NK-92 treated with Interleukin-12 subunit alpha and Interleukin-12 subunit beta, amount 100 ng/mL, for 24 hours (cell line): ENCODE results near the gene BDKRB1.
"Not testable (repeated sequence)": the region's sequence is repeated elsewhere in the genome, so short reads cannot be mapped to it uniquely, and the experiment has no call there.

Experiments used
- DNase-seq: peaks from one replicate; lab custom pipeline; 2025; lab: John Stamatoyannopoulos, UW

The BDKRB1 gene

DNA sequence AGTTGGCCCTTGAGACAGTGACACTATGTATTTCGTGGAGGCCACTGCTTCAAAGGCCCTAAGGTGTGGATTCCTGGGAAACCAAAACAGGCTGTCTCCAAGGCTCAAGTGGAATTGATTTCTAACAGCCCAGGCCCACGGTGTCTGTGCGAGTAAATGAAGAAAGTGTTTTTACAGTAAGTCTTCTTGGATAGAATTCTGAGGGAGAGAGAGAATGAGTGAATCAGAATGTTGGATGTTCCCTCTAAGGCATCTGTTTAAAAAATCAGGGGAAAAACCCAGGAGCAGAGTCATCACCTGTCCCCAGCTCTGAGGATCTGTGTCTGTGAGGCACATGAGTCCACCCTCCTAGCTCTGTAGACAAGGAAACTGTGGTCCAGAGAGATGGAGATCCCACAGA, 22.3 kb upstream of the BDKRB1 start:
- no peak for DNase-seq

- DNase-seq, result no peak
These were observed 20.6 kb upstream of the BDKRB1 start for GRCh38 chr14:96235426-96235825.

DNA sequence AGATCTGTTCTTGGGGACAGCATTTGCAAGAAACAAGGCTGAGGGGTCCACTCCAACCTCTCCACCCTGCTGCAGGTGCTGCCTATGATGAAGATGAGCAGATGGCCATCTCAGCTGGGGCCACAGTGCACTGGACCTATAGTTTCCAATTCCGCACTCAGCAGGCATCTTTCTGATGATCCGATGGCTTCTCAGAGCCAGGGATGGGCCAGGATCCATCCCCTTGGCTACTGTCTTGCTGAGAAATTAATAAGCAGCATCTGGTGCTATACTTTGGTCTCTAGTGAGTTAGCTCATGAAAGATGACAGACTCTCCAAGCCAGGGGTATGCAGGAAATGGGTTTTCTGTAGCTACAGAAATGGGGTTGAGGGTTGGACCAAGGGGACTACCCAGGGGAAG, 18.4 kb upstream of the BDKRB1 start:
- DNase-seq, result no peak

- no peak for DNase-seq
These were observed 17.2 kb upstream of the BDKRB1 start for GRCh38 chr14:96238676-96239265.

- DNase-seq, result no peak
These were observed 16.3 kb upstream of the BDKRB1 start for GRCh38 chr14:96239711-96240141.

- DNase-seq, result no peak
These were observed 15.4 kb upstream of the BDKRB1 start for GRCh38 chr14:96240641-96241040.

- DNase-seq, result no peak
These were observed 13.9 kb upstream of the BDKRB1 start for GRCh38 chr14:96242126-96242525.

- DNase-seq, result no peak
These were observed 12.2 kb upstream of the BDKRB1 start for GRCh38 chr14:96243785-96244184.

- DNase-seq, result not testable (repeated sequence)
These were observed 10.9 kb upstream of the BDKRB1 start for GRCh38 chr14:96245074-96245473.

DNA sequence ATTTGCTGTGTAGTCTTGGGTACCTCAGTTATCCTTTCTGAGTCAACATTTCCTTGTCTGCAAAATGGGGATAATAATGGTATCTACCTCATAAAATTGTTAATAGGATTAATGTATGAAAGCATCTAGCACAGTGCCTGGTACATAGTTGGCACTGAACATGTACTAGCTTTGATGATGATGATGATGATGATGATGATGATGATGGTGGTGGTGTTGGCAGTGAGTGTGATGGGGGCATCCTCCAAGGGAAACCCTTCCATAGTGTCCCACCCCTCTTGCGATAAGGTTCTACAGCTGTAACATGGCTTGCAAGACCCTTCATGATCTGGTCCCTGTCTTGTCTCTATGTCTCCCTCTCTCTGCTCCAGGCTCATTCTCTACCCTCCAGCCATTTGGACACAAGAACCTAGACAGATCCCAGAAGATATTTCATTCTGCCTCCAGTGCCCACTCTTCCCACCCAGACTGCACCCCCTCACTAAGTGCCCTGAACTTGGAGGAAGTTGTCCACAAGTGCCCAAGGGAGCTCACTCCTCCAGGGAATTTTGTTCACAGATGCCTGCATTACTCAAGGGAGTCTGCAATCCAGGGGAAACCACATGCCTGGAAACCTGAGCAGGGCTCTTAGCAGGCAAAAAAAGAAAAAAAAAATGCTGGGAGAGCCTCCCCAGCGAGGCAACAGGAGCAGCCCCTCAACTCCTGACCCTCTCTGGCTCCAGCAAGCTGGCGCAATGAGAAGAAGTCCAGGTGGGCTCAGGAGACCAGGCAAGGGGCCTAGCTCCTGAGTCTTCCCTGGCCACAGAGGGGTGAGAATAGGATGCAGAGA, 10.1 kb upstream of the BDKRB1 start:
- DNase-seq, result no peak

DNA sequence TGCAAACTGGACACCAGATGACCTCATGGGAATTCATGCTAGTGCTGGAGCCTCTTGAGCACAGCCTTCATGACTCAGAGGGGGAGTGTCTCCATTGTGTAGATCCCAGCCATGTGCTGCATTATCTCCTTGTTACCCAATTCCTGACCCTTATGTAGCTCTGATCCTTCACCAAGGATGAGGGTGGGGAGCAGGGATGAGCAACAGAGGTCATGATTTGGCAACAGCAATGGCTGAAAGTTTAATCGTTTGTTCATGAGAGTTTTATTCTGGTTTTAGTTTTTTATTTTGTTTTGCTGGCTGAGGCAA, 9.5 kb upstream of the BDKRB1 start:
- DNase-seq, result no peak

DNA sequence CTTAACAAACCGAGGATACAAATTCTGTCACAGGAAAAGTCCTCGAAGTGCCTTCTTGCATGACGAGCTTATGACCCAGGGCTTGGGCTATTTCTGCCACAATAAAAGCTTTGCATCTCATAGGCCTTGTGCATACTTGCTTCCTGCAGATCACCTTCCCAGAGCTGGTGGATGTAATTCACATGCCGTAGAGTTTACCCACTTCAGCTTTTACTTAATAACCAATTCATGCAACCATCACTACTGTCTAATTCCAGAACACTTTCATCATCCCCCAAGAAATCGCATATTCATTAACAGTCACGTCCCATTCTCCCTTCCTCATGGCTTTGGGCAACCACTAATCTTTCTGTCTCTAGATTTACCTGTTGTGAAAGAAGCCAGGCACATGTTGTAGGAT, 9.0 kb upstream of the BDKRB1 start:
- no peak for DNase-seq

- no peak for DNase-seq
These were observed 7.0 kb upstream of the BDKRB1 start for GRCh38 chr14:96249029-96249428.

GRCh38 chr14:96250485-96250884, 5.5 kb upstream of the BDKRB1 start:
- DNase-seq, result no peak

DNA sequence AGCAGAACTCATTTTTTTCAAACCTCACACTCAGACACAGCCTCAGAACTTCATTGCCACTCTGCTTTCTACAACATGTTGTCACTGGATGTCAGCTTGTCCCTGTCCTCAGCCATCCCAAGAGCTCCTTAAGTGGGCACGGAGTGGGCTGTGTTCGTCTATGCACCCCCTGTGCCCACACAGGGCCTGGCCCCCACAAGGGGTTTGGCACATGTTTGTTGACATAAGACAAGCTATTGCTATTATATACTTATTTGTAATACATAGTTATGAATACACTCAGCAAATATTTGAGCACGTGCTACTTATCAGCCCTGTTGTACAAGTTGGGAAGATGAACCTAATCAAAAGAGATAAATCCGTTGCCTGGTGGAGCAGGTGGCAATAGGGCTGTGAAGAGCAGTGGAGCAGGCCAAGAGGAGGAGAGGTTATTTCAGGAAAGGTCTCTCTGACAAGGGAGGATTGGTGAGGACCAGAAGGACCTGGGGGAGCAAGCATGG, 4.3 kb upstream of the BDKRB1 start:
- no peak for DNase-seq

- no peak for DNase-seq
These were observed 3.5 kb upstream of the BDKRB1 start for GRCh38 chr14:96252323-96252998.

GRCh38 chr14:96252999-96253539, 2.9 kb upstream of the BDKRB1 start:
- no peak for DNase-seq

DNA sequence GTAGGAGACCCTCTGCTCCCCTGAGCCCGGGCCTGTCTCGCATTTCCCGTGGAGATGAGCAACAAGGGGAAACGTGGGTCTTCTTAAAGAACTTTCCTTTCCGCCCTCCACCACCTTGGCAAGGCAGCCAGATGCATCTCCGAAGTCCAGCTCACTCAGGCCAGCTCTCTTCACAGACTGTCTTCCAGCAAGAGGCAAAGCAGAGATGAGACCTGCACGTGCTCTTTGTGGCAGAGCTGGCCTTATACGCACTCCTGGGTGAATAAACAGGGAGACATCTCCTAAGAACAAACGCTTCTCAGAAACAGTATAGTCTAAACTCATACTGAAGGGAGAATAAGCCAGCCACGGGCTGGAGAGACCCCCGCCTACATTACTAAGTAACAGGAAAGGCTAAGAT, 1.3 kb upstream of the BDKRB1 start:
- no peak for DNase-seq

DNA sequence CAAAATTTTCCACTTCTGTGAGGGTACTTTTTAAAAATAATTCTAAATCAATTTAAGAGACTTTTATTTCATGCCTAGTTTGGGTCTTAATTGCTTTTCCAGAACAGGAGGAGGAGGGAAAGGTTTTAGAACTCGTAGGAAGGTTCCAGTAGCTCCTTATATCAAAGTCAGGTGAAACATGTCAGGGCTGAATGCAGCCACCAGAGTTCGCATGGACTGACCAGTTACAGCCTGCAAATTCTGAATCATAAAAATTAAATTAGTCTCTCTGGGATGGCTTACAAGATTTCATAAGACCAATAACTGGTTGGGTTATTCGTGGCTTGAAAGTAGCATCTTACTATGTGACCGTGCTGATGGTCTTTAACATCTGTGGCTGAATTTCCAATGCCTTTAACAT, 397 bp downstream of the BDKRB1 start:
- DNase-seq, result no peak

DNA sequence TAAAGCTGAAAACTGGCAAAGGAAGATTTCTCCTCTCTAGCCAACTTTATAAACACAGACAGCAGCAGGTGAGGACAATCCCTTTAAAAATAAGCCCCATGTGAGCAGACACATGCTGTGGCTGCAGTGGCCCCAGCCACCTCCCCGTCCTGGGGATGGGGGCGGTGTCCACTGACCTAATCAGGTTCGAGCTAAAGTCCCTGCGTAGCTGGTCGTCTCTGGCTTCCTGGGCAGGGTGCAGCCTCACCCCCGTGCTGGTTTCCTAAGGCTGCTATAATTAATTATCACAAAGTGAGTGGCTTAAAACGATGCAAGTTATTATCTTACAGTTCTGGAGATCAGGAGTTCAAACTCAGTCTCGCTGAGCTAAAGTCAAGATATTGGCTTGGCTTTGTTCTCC, 1.0 kb downstream of the BDKRB1 start:
- DNase-seq, result no peak

DNA sequence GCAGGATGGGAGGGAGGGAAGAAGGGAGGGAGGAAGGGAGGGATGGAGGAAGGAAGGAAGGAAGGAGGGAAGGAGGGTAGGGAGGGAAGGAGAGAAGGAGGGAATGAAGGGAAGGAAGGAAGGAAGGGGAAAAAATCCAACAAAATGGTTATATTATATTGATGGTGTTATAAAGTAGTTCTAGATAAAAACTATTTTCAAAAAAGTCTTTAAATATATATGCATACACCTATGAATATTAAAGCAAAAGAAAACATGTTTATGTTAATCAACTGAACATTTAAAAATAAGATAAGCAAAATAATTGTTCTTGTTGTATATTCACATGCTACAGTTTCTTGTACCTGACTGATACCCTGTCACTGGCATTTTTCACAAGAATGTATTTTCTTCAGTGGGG, 1.9 kb downstream of the BDKRB1 start:
- no peak for DNase-seq

GRCh38 chr14:96260341-96260821, 4.4 kb downstream of the BDKRB1 start:
- DNase-seq, result no peak

DNA sequence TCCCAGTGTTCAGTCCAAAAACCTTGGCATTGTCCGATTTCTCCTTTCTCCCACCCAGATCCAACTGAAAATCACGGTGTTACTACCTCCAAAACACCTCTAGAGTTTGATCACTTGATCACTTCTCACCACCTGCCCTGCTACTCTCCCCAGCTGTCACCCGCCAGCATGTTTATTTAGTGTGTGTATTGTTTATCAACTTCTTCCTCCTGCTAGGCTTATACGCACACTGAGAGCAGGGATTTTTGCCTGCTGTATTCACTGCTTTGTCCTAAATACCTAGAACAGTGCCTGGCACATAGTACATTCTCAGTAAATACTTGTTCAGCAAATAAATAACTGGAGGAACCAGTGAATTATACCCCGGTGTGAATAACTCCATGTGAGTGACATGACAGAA, 5.0 kb downstream of the BDKRB1 start:
- no peak for DNase-seq
